Activated naive CD4-positive, alpha-beta T cell treated with anti-CD3 and anti-CD28 coated beads, Interleukin-2, amount 10 ng/mL, durations not matched to agents 7 days and 5 days (primary cell): ENCODE measurements around the gene PCID2.

Experiments
- CTCF ChIA-PET: fragments of 350-600 bp; sonication (Branson Sonifier 250); formaldehyde crosslinking; loops from one replicate; lab custom pipeline; 2021; ENCODE audit warnings: antibody characterized with exemption; lab: Charles Lee
- DNase-seq: peaks from one replicate; pipeline ENCODE4 v3.0.0-alpha.2; 2020
- H3K27ac Mint-ChIP-seq: one replicate; pipeline ENCODE4 v1.8.0; 2021; ENCODE audit warnings: mild to moderate bottlenecking, moderate library complexity, mixed read lengths
- H3K27me3 Mint-ChIP-seq: one replicate; pipeline ENCODE4 v1.8.0; 2021; ENCODE audit warnings: mild to moderate bottlenecking, mixed read lengths
- H3K36me3 Mint-ChIP-seq: one replicate; pipeline ENCODE4 v1.8.0; 2021; ENCODE audit warnings: mixed read lengths
- H3K4me1 Mint-ChIP-seq: one replicate; pipeline ENCODE4 v1.8.0; 2021; ENCODE audit warnings: mixed read lengths
- H3K4me3 Mint-ChIP-seq: one replicate; pipeline ENCODE4 v1.8.0; 2021; ENCODE audit warnings: mild to moderate bottlenecking, moderate library complexity, mixed read lengths
- H3K9me3 Mint-ChIP-seq: one replicate; pipeline ENCODE4 v1.8.0; 2021; ENCODE audit warnings: mixed read lengths

The PCID2 gene

GRCh38 chr13:113186061-113186900 lies 22.2 kb downstream of the PCID2 start:
- Mint-ChIP-seq H3K4me3 (peak overlapping the region; percentile 38), H3K27ac (peak overlapping the region; percentile 85), H3K27me3 (no peaks in the 10 kb centered on the region), H3K4me1 (peaks cover 62% of the 10 kb centered on the region), H3K36me3 (peaks cover 64% of the 10 kb centered on the region), H3K9me3 (no peaks in the 10 kb centered on the region)
- CTCF ChIA-PET = interaction anchor here (2.5 kb wide), 1 partner anchor 243 kb away, joined by 6 read pairs; no protein-coding TSS in a partner anchor
- DNase-seq = no peak

- Mint-ChIP-seq H3K4me3 (peak overlapping the region; percentile 63), H3K9me3 (no peaks in the 10 kb centered on the region), H3K27me3 (no peaks in the 10 kb centered on the region), H3K36me3 (peaks cover 65% of the 10 kb centered on the region), H3K4me1 (peaks cover 77% of the 10 kb centered on the region), H3K27ac (peak overlapping the region; percentile 95)
- CTCF ChIA-PET = interaction anchor here (2.5 kb wide), 1 partner anchor 242 kb away, joined by 6 read pairs; no protein-coding TSS in a partner anchor
- peak; percentile 46 for DNase-seq
Measured at GRCh38 chr13:113184568-113185440, 23.7 kb downstream of the PCID2 start.

- H3K27ac Mint-ChIP-seq = peak overlapping the region; percentile 82
- H3K4me3 Mint-ChIP-seq = no peak overlapping the region
- DNase-seq = no peak
- CTCF ChIA-PET = interaction anchor here (0.6 to 2.5 kb wide), 2 partner anchors 241 to 262 kb away, joined by 3 to 6 read pairs; no protein-coding TSS in a partner anchor
- peaks cover 68% of the 10 kb centered on the region for H3K36me3 Mint-ChIP-seq
- no peaks in the 10 kb centered on the region for H3K27me3 Mint-ChIP-seq
- H3K4me1 Mint-ChIP-seq = peaks cover 82% of the 10 kb centered on the region
- H3K9me3 Mint-ChIP-seq = no peaks in the 10 kb centered on the region
Measured at GRCh38 chr13:113183450-113184129, 24.9 kb downstream of the PCID2 start.

- no peak for DNase-seq
- CTCF ChIA-PET = no interaction called here
- H3K4me3 Mint-ChIP-seq = no peak overlapping the region
- peak overlapping the region; percentile 65 for H3K27ac Mint-ChIP-seq
- H3K27me3 Mint-ChIP-seq = no peaks in the 10 kb centered on the region
- H3K36me3 Mint-ChIP-seq = peaks cover 63% of the 10 kb centered on the region
- peaks cover 77% of the 10 kb centered on the region for H3K4me1 Mint-ChIP-seq
- H3K9me3 Mint-ChIP-seq = no peaks in the 10 kb centered on the region
Measured at GRCh38 chr13:113182046-113182445, 26.4 kb downstream of the PCID2 start.

- Mint-ChIP-seq H3K36me3 (peaks cover 68% of the 10 kb centered on the region), H3K27me3 (no peaks in the 10 kb centered on the region), H3K27ac (peak overlapping the region; percentile 85), H3K9me3 (peaks cover 2% of the 10 kb centered on the region), H3K4me3 (no peak overlapping the region), H3K4me1 (peaks cover 76% of the 10 kb centered on the region)
- CTCF ChIA-PET = interaction anchor here (0.5 to 0.7 kb wide), 2 partner anchors 15 to 149 kb away, joined by 3 to 5 read pairs; no protein-coding TSS in a partner anchor
- DNase-seq = no peak
Measured at GRCh38 chr13:113179374-113180230, 28.9 kb downstream of the PCID2 start.

GRCh38 chr13:113178896-113179167 lies 29.6 kb downstream of the PCID2 start:
- Mint-ChIP-seq H3K4me1 (peaks cover 80% of the 10 kb centered on the region), H3K27ac (peak overlapping the region; percentile 75), H3K4me3 (no peak overlapping the region), H3K36me3 (peaks cover 72% of the 10 kb centered on the region), H3K27me3 (no peaks in the 10 kb centered on the region), H3K9me3 (peaks cover 2% of the 10 kb centered on the region)
- no peak for DNase-seq
- CTCF ChIA-PET = interaction anchor here (0.5 to 0.7 kb wide), 2 partner anchors 16 to 150 kb away, joined by 3 to 5 read pairs; no protein-coding TSS in a partner anchor

- Mint-ChIP-seq H3K27ac (peak overlapping the region; percentile 75), H3K36me3 (peaks cover 67% of the 10 kb centered on the region), H3K27me3 (no peaks in the 10 kb centered on the region), H3K9me3 (peaks cover 2% of the 10 kb centered on the region), H3K4me3 (no peak overlapping the region), H3K4me1 (peaks cover 76% of the 10 kb centered on the region)
- DNase-seq = no peak
- CTCF ChIA-PET = interaction anchor here (0.7 kb wide), 1 partner anchor 150 kb away, joined by 5 read pairs; no protein-coding TSS in a partner anchor
Measured at GRCh38 chr13:113178070-113178895, 30.2 kb downstream of the PCID2 start.

GRCh38 chr13:113176822-113177221 lies 31.6 kb downstream of the PCID2 start:
- peaks cover 74% of the 10 kb centered on the region for H3K4me1 Mint-ChIP-seq
- no peak overlapping the region for H3K4me3 Mint-ChIP-seq
- CTCF ChIA-PET = no interaction called here

GRCh38 chr13:113176280-113176679 lies 32.2 kb downstream of the PCID2 start:
- peaks cover 74% of the 10 kb centered on the region for H3K36me3 Mint-ChIP-seq
- CTCF ChIA-PET = no interaction called here

More at GRCh38 chr13:113176822-113177221, 31.6 kb downstream of the PCID2 start:
- H3K36me3 Mint-ChIP-seq = peaks cover 71% of the 10 kb centered on the region
- no peak for DNase-seq
- H3K27ac Mint-ChIP-seq = peak overlapping the region; percentile 98
- no peaks in the 10 kb centered on the region for H3K27me3 Mint-ChIP-seq
- peaks cover 2% of the 10 kb centered on the region for H3K9me3 Mint-ChIP-seq

GRCh38 chr13:113172419-113172926 lies 36.0 kb downstream of the PCID2 start:
- CTCF ChIA-PET = no interaction called here
- Mint-ChIP-seq H3K36me3 (peaks cover 61% of the 10 kb centered on the region), H3K4me1 (peaks cover 51% of the 10 kb centered on the region), H3K27ac (peak overlapping the region; percentile 58), H3K27me3 (no peaks in the 10 kb centered on the region), H3K4me3 (no peak overlapping the region), H3K9me3 (peaks cover 2% of the 10 kb centered on the region)
- DNase-seq = no peak

More at GRCh38 chr13:113176280-113176679, 32.2 kb downstream of the PCID2 start:
- no peaks in the 10 kb centered on the region for H3K27me3 Mint-ChIP-seq
- H3K4me1 Mint-ChIP-seq = peaks cover 75% of the 10 kb centered on the region
- peak; percentile 64 for DNase-seq
- peak overlapping the region; percentile 98 for H3K27ac Mint-ChIP-seq
- peak overlapping the region; percentile 21 for H3K4me3 Mint-ChIP-seq
- peaks cover 2% of the 10 kb centered on the region for H3K9me3 Mint-ChIP-seq

GRCh38 chr13:113171250-113172125 lies 37.0 kb downstream of the PCID2 start:
- CTCF ChIA-PET = no interaction called here
- DNase-seq = no peak
- H3K27me3 Mint-ChIP-seq = no peaks in the 10 kb centered on the region
- H3K9me3 Mint-ChIP-seq = peaks cover 2% of the 10 kb centered on the region
- no peak overlapping the region for H3K4me3 Mint-ChIP-seq
- peaks cover 48% of the 10 kb centered on the region for H3K4me1 Mint-ChIP-seq
- peak overlapping the region; percentile 62 for H3K27ac Mint-ChIP-seq
- peaks cover 58% of the 10 kb centered on the region for H3K36me3 Mint-ChIP-seq
